ENCODE measurements around the gene TXNRD2.

TXNRD2 gene

DNA sequence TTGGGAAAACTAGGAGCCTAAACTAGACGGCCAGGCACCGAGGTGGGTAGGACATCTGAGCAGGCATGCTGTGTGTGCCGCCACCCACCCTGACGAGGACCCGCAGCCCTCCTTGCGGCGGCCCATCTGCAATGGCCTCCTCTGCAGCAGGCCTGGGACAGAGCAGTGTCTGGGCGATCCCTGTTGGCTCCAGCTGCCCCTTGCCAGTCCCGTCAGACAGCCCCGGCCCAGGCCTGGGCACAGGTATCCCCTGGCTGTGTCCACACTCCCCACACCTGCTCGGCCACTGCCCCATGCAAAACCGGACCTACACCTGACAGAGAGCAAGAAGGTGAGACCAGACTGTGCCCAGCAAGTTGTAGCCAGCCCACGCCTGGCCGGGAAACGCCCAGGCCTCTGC, 48.3 kb downstream of the TXNRD2 start:
- no peaks in the 10 kb centered on the region for H4K20me1 ChIP-seq (ENCODE audit: insufficient read depth, low read length)
- DNase-seq, result no peak
- no peaks in the 10 kb centered on the region for H3K27me3 ChIP-seq (replicated peaks; ENCODE audit: insufficient read depth, low read length)
- H3F3A ChIP-seq (ENCODE audit: insufficient read depth, low read length), result peaks cover 17% of the 10 kb centered on the region
- H3K27ac ChIP-seq (ENCODE audit: low read length), result no peak overlapping the region
- H3K79me2 ChIP-seq (ENCODE audit: low read length), result no peaks in the 10 kb centered on the region
- no peaks in the 10 kb centered on the region for H3K9me3 ChIP-seq (replicated peaks; ENCODE audit: insufficient read depth, low read length)
- H3K36me3 ChIP-seq (replicated peaks; ENCODE audit: insufficient read depth, low read length), result no peaks in the 10 kb centered on the region
- no peaks in the 10 kb centered on the region for H3K9me2 ChIP-seq (replicated peaks; ENCODE audit: insufficient read depth, low read length)
- no peak overlapping the region for H3K4me3 ChIP-seq (ENCODE audit: low read length)
- no peak overlapping the region for H3K4me2 ChIP-seq (ENCODE audit: low read depth, low read length)
- peaks cover 26% of the 10 kb centered on the region for H3K4me1 ChIP-seq (ENCODE audit: low read length)
- TF ChIP-seq, protein P1, sequence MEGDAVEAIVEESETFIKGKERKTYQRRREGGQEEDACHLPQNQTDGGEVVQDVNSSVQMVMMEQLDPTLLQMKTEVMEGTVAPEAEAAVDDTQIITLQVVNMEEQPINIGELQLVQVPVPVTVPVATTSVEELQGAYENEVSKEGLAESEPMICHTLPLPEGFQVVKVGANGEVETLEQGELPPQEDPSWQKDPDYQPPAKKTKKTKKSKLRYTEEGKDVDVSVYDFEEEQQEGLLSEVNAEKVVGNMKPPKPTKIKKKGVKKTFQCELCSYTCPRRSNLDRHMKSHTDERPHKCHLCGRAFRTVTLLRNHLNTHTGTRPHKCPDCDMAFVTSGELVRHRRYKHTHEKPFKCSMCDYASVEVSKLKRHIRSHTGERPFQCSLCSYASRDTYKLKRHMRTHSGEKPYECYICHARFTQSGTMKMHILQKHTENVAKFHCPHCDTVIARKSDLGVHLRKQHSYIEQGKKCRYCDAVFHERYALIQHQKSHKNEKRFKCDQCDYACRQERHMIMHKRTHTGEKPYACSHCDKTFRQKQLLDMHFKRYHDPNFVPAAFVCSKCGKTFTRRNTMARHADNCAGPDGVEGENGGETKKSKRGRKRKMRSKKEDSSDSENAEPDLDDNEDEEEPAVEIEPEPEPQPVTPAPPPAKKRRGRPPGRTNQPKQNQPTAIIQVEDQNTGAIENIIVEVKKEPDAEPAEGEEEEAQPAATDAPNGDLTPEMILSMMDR (IDR thresholded peaks at IDR 0.05; ENCODE audit: low read length), result no peak
- H3K9ac ChIP-seq (ENCODE audit: low read length), result no peak overlapping the region
- H2AFZ ChIP-seq (ENCODE audit: low read length), result no peak overlapping the region

DNA sequence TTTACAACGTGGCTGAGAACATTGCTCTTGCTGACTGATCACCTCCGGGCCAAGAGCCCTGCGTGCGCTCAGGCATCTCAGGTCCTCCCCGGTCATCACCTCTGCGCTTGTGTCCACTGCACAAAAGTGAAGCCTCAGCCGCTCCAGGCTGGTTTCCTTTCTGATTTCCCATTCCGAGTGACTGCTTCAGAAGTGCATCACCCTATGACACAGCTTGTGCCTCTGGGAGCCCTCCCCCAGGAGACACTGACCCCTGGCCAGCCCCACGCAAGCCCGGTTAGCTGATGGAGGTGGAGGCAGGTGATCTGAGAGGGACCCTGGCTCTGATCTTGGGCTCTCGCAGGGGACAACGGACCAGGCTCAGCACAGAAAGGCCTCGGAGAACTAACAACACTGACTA, 48.7 kb downstream of the TXNRD2 start:
- H3F3A ChIP-seq (ENCODE audit: insufficient read depth, low read length), result peaks cover 17% of the 10 kb centered on the region
- H4K20me1 ChIP-seq (ENCODE audit: insufficient read depth, low read length), result no peaks in the 10 kb centered on the region
- no peaks in the 10 kb centered on the region for H3K27me3 ChIP-seq (replicated peaks; ENCODE audit: insufficient read depth, low read length)
- H2AFZ ChIP-seq (ENCODE audit: low read length), result 0 out of 2 replicates have a peak overlapping the region, but pooled peaks have one; percentile 96
- H3K9ac ChIP-seq (ENCODE audit: low read length), result no peak overlapping the region
- no peaks in the 10 kb centered on the region for H3K79me2 ChIP-seq (ENCODE audit: low read length)
- no peak overlapping the region for H3K27ac ChIP-seq (ENCODE audit: low read length)
- TF ChIP-seq EZH2 (optimal IDR thresholded peaks at IDR 0.05; ENCODE audit: low read depth, low read length), result no peak
- TF ChIP-seq, protein P1 (IDR thresholded peaks at IDR 0.05; ENCODE audit: low read length), result no peak
- no peak for TF ChIP-seq EZH2phosphoT487 (IDR thresholded peaks at IDR 0.05; ENCODE audit: low read length)
- H3K9me2 ChIP-seq (replicated peaks; ENCODE audit: insufficient read depth, low read length), result no peaks in the 10 kb centered on the region
- H3K9me3 ChIP-seq (replicated peaks; ENCODE audit: insufficient read depth, low read length), result no peaks in the 10 kb centered on the region
- H3K36me3 ChIP-seq (replicated peaks; ENCODE audit: insufficient read depth, low read length), result no peaks in the 10 kb centered on the region
- peak overlapping the region; percentile 99; the same call in 1 of the 2 replicates for H3K4me2 ChIP-seq (ENCODE audit: low read depth, low read length)
- H3K4me1 ChIP-seq (ENCODE audit: low read length), result peaks cover 26% of the 10 kb centered on the region
- DNase-seq, result no peak
- H3K4me3 ChIP-seq (ENCODE audit: low read length), result no peak overlapping the region

DNA sequence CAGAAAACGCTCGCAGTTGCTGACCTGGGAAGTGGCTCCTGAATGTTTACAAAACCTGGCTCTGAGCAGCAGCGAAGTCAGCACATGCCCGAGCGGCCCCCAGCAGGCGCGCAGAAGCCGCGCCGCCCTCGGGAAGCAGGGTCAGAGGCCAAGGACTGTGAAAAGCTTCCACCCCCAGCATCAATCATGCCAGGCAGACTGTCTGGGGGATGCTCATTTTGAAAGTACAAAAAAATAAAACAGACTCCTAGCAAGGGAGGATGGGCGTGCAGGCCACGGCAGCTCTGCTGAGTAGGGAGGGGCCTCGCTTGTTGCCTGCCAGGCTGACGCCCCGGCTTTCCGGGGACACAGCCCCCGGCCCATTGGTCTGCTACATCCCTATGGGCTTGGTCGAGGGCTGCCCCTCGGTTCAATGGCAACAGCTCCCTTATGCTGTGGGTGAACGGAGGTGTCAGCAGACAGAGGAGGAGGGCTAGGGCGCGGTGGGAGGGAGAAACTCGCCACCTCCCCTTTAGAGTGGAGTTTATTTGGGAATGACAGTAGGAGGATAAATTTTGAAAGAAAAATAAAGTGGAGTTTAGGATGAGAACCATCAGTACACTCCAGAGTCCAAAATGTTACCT, 49.2 kb downstream of the TXNRD2 start:
- Histone ChIP-seq H3F3A (ENCODE audit: insufficient read depth, low read length) (peaks cover 17% of the 10 kb centered on the region), H3K27me3 (replicated peaks; ENCODE audit: insufficient read depth, low read length) (no peaks in the 10 kb centered on the region), H3K4me1 (ENCODE audit: low read length) (peaks cover 26% of the 10 kb centered on the region), H3K9ac (ENCODE audit: low read length) (peak overlapping the region; percentile 67), H3K4me3 (ENCODE audit: low read length) (peak overlapping the region; percentile 62), H3K9me3 (replicated peaks; ENCODE audit: insufficient read depth, low read length) (no peaks in the 10 kb centered on the region), H3K79me2 (ENCODE audit: low read length) (no peaks in the 10 kb centered on the region), H3K4me2 (ENCODE audit: low read depth, low read length) (peak overlapping the region; percentile 99), H4K20me1 (ENCODE audit: insufficient read depth, low read length) (no peaks in the 10 kb centered on the region), H2AFZ (ENCODE audit: low read length) (peak overlapping the region; percentile 96), H3K27ac (ENCODE audit: low read length) (peak overlapping the region; percentile 95), H3K36me3 (replicated peaks; ENCODE audit: insufficient read depth, low read length) (no peaks in the 10 kb centered on the region), H3K9me2 (replicated peaks; ENCODE audit: insufficient read depth, low read length) (no peaks in the 10 kb centered on the region)
- TF ChIP-seq, protein P1 (IDR thresholded peaks at IDR 0.05; ENCODE audit: low read length), result no peak
- TF ChIP-seq EZH2phosphoT487 (IDR thresholded peaks at IDR 0.05; ENCODE audit: low read length) (no peak), EZH2 (optimal IDR thresholded peaks at IDR 0.05; ENCODE audit: low read depth, low read length) (no peak)
- DNase-seq, result no peak

Data from MM.1S (cell line).